ENCODE results near the gene WNT5A. TPM values are rescaled to one million over a fixed set of nuclear protein-coding genes. Genes with fewer than 3 reads are reported as not detected.

Gene WNT5A
- 92.8 and 113 TPM in 2 replicates for total RNA-seq (2014; rRNA removed; shearing (Covaris generic))

DNA sequence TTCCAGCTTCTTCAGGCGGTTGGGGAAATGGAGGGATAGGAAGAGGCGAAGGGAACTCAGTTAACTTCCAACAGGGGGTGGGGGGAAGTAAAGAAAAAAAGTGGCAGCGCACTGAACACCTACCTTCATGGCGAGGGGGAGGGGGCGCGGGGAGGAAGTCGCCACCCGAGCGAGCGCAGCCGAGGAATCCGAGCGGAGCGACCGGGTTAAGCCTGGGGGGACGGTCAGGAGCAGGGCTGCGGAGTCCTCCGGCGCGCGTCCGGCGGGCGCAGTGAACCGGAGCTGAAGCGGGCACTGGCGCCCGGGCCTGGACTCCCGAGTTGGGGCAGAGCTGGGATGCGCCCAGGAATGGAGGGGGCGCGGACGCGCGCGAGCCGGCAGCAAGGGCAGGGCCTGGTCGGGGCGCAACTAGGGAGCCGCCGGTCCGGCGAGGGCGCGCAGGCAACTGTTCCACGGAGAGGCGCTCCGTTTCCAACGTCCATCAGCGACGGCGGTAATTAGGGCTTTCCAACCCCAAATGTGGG lies at the start of gene WNT5A:
WNT5A (minus strand) TSS at position 450 of the 524 bp plus-strand sequence; CDS start at position 129, 321 bp downstream.
- peak; percentile 74 for DNase-seq (ENCODE audit: low read depth)

- DNase-seq (ENCODE audit: low read depth): peak; percentile 60
Measured at GRCh38 chr3:55534876-55535275, 47.8 kb upstream of the WNT5A start.

DNA sequence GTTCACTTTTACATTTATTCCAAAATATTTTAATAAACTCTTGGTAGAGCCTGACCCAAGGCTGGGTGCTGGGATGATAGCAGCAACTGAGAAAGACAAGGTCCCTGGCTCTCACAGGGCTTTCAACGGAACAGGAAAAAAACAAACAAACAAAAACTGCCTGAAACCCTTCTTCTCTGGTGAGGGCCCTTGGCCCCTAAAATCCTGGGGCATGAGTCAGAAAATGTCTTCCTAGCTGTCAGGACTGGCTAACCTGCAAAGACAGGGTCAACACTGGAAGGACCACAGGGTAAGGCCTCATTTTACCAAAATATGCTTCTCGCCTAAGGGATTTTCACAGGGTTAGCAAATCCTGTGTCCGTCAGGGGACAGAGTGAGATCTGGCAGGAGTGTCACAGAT lies 45.7 kb upstream of the WNT5A start:
- peak; percentile 71 for DNase-seq (ENCODE audit: low read depth)

DNA sequence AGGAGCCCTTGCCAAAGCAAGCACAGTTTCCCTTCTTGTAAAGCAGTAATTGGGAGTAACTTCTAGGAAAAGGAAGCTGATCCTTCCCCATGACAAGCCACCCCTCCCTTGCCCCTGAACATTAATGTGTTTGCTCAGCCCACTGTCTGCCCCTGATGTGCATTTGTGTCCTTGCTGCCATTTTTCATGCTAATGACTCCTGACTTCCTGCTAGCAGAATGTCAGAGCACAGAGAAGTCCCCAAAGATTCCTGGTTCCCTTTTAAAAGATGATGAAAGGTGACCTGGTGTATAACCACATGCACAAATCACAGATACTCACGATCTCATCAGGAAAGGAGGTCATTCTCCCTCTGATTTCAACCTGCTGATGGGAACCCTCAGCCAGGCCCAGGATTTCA lies 44.2 kb upstream of the WNT5A start:
- no peak for DNase-seq (ENCODE audit: low read depth)

DNA sequence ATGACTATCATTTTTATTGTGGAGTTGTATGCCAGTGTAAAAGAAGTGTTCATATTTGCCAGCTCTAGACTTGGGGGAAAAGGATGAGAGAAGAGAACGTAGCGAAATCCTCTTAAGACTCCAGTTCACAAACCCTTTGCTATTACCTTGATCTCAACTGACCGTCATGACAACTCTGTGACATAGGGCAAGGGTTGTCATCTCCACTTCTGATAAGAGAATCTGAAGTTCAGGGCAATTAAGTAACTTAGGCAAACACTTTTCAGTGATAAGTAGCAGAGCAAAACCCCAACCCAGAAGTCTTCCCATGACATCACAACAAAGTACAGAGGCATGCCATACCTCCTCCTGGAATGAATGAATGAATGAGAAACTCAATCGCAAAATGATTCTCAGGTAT lies 40.3 kb upstream of the WNT5A start:
- DNase-seq (ENCODE audit: low read depth): no peak

DNA sequence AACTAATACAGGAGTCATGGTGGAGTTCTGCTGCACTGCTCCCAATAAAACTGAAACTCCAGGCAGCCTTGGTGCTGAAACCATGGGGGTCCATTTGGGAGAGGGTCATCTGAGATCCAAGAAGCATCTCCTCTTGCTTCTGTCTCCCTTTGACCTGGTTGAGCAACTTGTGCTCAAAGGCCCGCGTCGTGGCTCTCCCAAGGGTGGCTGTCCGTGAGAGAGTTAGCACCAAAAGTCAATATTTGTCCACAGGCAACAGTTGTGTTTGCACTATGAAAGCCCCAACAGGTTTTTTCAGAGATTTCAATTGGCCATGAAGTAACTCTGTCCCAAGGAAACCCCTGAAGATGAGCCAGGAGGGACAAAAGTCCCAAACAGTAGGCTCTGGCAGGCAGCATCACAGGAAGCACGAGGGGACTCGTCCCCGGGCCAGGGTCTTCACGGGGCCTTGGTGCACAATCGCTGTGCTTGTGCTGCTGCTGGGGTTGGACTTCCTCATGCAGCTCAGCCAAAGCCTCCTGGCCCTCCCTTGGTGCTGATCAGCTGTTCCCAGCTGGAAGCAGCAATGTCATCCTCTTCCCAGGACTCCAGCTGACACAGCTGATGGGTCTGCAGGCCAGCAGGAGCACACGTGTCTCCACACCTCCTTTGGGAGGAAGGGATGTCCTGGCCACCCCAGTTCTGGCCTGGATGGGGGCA lies 39.4 kb upstream of the WNT5A start:
- no peak for DNase-seq (ENCODE audit: low read depth)

GRCh38 chr3:55525436-55525835 lies 38.3 kb upstream of the WNT5A start:
- no peak for DNase-seq (ENCODE audit: low read depth)

DNA sequence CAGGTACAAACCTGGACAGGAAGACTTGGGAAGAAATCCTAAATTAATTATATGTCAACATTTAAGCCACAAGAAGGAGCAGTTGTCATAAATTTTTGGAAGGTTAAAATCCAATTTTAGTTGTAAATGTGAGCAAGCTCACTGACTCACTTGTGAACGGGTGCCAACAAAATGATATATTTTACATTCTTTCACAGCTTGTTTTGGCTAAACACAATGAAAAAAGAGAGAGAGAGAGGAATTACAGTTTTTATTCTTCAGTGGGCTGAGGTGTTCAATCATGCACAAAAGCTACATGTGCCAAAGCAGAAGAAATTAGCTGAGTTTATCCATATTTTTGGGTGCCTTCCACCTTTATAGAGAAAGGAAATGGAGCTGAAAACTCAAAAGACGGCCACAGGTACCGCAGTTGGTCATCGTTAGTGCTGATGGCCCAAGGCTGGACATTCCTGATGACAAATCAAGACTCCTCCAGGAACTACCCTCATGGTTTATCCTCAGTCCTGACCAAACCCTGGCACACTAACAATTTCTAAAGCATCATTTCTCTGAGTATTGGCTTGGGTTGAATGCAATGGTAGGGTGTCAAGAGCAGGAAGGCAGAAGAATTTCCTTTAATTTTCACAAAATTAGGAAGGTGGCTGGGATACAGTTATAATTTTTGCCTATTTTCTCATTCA lies 37.6 kb upstream of the WNT5A start:
- peak; percentile 96 for DNase-seq (ENCODE audit: low read depth)

GRCh38 chr3:55523471-55523870 lies 36.4 kb upstream of the WNT5A start:
- no peak for DNase-seq (ENCODE audit: low read depth)

DNA sequence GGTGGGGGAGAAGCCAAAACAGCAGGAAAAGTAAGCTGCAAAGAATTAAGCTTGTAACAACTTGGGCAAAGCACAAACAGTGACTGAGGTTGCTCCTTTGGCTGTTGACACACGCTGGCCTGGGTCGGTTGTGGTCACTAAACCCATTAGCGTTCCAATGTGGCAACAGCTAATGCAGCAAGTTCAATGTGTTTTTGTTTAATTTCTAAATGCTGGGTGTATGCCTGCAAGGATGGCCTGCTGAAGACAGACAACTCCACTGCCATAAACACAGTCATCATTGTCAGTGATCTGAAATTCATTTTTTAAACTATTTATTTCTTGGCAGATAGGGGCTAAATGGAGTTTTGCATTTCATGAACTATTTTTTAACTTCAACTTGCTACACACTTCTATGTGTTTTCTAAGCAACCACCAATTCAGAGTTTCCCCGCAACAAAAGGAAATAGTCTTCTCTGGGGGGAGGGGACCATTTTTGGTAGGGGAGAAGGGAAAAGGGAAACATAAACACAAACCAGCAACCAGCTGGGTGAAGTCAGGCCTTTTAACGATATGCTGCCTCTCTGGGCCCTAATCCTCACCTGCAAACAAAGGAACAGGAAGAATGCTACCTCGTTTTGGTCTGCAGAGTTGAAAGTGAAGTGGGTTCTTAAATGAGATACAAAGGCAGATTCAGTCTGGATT lies 34.8 kb upstream of the WNT5A start:
- DNase-seq (ENCODE audit: low read depth): peak; percentile 82

GRCh38 chr3:55521064-55521737 lies 34.1 kb upstream of the WNT5A start:
- DNase-seq (ENCODE audit: low read depth): peak; percentile 68

- DNase-seq (ENCODE audit: low read depth): peak; percentile 62
Measured at GRCh38 chr3:55519019-55519418, 31.9 kb upstream of the WNT5A start.

DNA sequence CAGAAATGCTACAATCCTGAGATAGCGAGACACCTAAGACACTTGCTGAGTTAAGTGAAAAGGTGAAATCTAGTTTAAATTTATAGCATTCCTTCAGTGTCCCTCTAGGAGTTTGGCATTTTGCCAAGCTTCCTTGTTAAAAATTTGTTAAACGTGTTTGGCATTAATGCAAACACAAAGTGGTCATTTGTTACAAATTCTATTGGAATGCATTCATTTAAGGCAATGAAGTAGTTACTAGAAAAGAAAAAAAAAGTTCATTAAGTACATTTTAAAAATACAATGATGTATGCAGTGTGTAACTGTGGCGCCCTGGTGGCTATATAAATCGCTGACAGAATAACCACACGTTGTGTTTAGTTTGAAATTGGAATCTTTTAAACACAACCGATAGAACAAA lies 31.3 kb upstream of the WNT5A start:
- peak; percentile 77 for DNase-seq (ENCODE audit: low read depth)

GRCh38 chr3:55516392-55517030 lies 29.4 kb upstream of the WNT5A start:
- no peak for DNase-seq (ENCODE audit: low read depth)

GRCh38 chr3:55515550-55516246 lies 28.6 kb upstream of the WNT5A start:
- no peak for DNase-seq (ENCODE audit: low read depth)

DNA sequence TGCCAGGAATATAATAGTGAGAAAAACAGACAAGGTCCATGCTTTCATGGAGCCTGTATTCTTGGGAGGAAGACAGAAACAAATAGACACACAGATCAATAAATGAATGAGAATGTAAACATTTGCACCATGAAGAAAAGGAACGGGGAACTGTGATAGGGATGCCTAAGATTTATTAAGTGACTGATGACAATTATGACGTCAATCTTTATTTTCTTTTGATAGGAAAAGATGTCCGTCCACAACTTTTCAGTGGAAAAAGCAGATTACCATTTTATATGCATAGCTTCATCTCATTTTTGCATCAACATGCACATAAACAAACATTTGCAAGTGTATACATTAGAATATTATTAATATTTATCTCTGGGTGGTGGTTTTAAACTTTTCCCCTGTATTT lies 27.9 kb upstream of the WNT5A start:
- no peak for DNase-seq (ENCODE audit: low read depth)

GRCh38 chr3:55512571-55513343 lies 25.7 kb upstream of the WNT5A start:
- DNase-seq (ENCODE audit: low read depth): no peak

DNA sequence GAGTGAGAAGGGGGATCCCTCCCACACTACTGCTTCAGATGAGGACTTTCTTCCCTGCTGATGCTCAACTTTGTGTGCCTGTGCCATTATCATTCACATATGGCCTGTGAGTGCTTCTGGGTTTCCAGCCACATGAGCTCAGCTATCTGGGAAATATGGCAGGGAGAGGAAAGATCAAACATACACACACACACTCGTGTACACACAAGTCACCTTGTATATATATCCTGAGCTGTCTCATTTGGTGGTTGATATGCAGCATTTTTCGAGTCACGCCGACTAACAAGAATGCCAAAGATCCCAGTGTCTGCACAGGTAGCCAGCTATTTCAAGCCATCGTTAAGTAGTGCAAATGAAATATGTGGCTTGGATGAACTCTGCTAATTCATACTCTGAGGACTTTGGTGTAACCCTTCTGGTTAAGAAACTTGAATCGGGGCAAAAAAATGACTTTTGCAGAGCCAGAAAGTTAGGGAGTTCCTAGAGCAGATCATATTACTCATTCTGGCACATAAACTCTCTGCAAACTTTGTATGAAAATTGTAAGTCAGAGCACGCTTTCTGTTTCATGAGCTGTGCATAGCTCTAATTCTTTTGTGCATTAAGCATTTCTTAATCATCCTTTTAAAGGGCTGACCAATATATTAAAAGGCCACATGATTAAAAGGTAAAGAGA lies 24.9 kb upstream of the WNT5A start:
- DNase-seq (ENCODE audit: low read depth): peak; percentile 75

- DNase-seq (ENCODE audit: low read depth): no peak
Measured at GRCh38 chr3:55508335-55508734, 21.2 kb upstream of the WNT5A start.

DNA sequence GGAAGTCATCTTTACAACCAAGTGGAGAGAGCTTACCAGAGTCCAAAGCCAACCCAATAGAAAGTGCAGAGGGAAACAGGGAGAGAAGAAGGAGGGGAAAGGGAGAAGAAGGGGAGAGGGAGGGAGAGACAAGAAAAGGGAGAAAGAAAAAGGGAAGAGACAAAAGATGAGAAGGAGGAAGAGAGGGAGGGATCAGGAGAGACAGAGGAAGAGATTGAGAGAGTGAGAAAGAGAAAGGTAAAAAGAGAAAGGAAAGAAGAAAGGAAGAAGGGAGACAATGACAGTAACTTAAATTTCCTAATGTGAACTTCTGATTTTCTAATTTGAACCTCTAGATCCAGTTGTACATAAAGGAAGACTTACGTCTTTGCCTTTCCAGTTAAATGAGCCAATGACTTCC lies 20.7 kb upstream of the WNT5A start:
- DNase-seq (ENCODE audit: low read depth): no peak

Measured in M059J (cell line).